Hematopoietic multipotent progenitor cell treated with erythropoietin and hydrocortisone succinate and interleukin-3 and kit ligand, for 17 days (in vitro differentiated cells): ENCODE measurements around the gene CEP104.
"Not testable (repeated sequence)": the region's sequence is repeated elsewhere in the genome, so short reads cannot be mapped to it uniquely, and the experiment has no call there.

ENCODE experiments used
- DNase-seq: peaks from one replicate; pipeline ENCODE4 v3.0.0-alpha.2; 2015; ENCODE audit warnings: low spot score

The CEP104 gene

GRCh38 chr1:3825356-3825755 lies 31.7 kb downstream of the CEP104 start:
- no peak for DNase-seq

- DNase-seq, result no peak
Observed at GRCh38 chr1:3824650-3825049, 32.4 kb downstream of the CEP104 start.

GRCh38 chr1:3822421-3822820 lies 34.6 kb downstream of the CEP104 start:
- no peak for DNase-seq

- no peak for DNase-seq
Observed at GRCh38 chr1:3821908-3822307, 35.1 kb downstream of the CEP104 start.

GRCh38 chr1:3821447-3821846 lies 35.6 kb downstream of the CEP104 start:
- no peak for DNase-seq

GRCh38 chr1:3821004-3821403 lies 36.0 kb downstream of the CEP104 start:
- DNase-seq, result no peak

GRCh38 chr1:3820316-3820715 lies 36.7 kb downstream of the CEP104 start:
- DNase-seq, result no peak

- no peak for DNase-seq
Observed at GRCh38 chr1:3819771-3820200, 37.2 kb downstream of the CEP104 start.

- DNase-seq, result no peak
Observed at GRCh38 chr1:3817821-3818597, 39.0 kb downstream of the CEP104 start.

- DNase-seq, result no peak
Observed at GRCh38 chr1:3817138-3817740, 39.8 kb downstream of the CEP104 start.

GRCh38 chr1:3816331-3817137 lies 40.5 kb downstream of the CEP104 start:
- DNase-seq, result no peak

GRCh38 chr1:3814771-3815561 lies 42.0 kb downstream of the CEP104 start:
- DNase-seq, result no peak

- no peak for DNase-seq
Observed at GRCh38 chr1:3814065-3814464, 42.9 kb downstream of the CEP104 start.

- no peak for DNase-seq
Observed at GRCh38 chr1:3811595-3811911, 45.5 kb downstream of the CEP104 start.

GRCh38 chr1:3810149-3810761 lies 46.8 kb downstream of the CEP104 start:
- not testable (repeated sequence) for DNase-seq

- no peak for DNase-seq
Observed at GRCh38 chr1:3809680-3810079, 47.3 kb downstream of the CEP104 start.

GRCh38 chr1:3807769-3808168 lies 49.2 kb downstream of the CEP104 start:
- DNase-seq, result no peak

- DNase-seq, result no peak
Observed at GRCh38 chr1:3805038-3805437, 52.0 kb downstream of the CEP104 start.

GRCh38 chr1:3804627-3804944 lies 52.4 kb downstream of the CEP104 start:
- DNase-seq, result not testable (repeated sequence)

- peak; percentile 5 for DNase-seq
Observed at GRCh38 chr1:3803905-3804626, 52.9 kb downstream of the CEP104 start.

- DNase-seq, result not testable (repeated sequence)
Observed at GRCh38 chr1:3800795-3801194, 56.2 kb downstream of the CEP104 start.
